GM23248 (cell line): ENCODE results near the gene SEMA5A. TPM values are rescaled to one million over a fixed set of nuclear protein-coding genes. Genes with fewer than 3 reads are reported as not detected.

Experiments used
- DNase-seq: peaks from one replicate; pipeline ENCODE4 v3.0.0-alpha.2; 2015
- H2AFZ ChIP-seq: fragments of 200-600 bp; sonication (generic); 2 replicates; pipeline ENCODE4 v1.6.1; 2016; ENCODE audit warnings: antibody characterized with exemption
- H3F3A ChIP-seq: fragments of 200-600 bp; sonication (generic); 2 replicates; pipeline ENCODE4 v1.6.1; 2016; ENCODE audit warnings: mild to moderate bottlenecking, antibody characterized with exemption, mixed run types; ENCODE audit not compliant: insufficient read depth
- H3K27ac ChIP-seq: fragments of 200-600 bp; sonication (generic); 2 replicates; pipeline ENCODE4 v1.5.1; 2016; ENCODE audit warnings: mild to moderate bottlenecking
- H3K27me3 ChIP-seq: fragments of 200-600 bp; sonication (generic); replicated peaks from 2 replicates; pipeline ENCODE4 v1.6.1; 2016; ENCODE audit warnings: mild to moderate bottlenecking; ENCODE audit not compliant: insufficient read depth
- H3K36me3 ChIP-seq: fragments of 200-600 bp; sonication (generic); 2 replicates; pipeline ENCODE4 v1.6.1; 2016; ENCODE audit warnings: low read depth, mild to moderate bottlenecking
- H3K4me1 ChIP-seq: fragments of 200-600 bp; sonication (generic); 2 replicates; pipeline ENCODE4 v1.6.1; 2016; ENCODE audit warnings: mild to moderate bottlenecking; ENCODE audit not compliant: insufficient read depth
- H3K4me2 ChIP-seq: fragments of 200-600 bp; sonication (generic); one replicate; pipeline ENCODE4 v1.6.1; 2016; ENCODE audit warnings: mild to moderate bottlenecking; ENCODE audit not compliant: unreplicated experiment
- H3K4me3 ChIP-seq: fragments of 200-600 bp; sonication (generic); 2 replicates; pipeline ENCODE4 v1.5.1; 2016; ENCODE audit warnings: mild to moderate bottlenecking
- H3K79me2 ChIP-seq: fragments of 200-600 bp; sonication (generic); 2 replicates; pipeline ENCODE4 v1.6.1; 2016; ENCODE audit warnings: mild to moderate bottlenecking; ENCODE audit not compliant: insufficient read depth
- H3K9ac ChIP-seq: fragments of 200-600 bp; sonication (generic); 2 replicates; pipeline ENCODE4 v1.6.1; 2016; ENCODE audit warnings: mild to moderate bottlenecking
- H3K9me2 ChIP-seq: fragments of 200-600 bp; sonication (generic); 2 replicates; pipeline ENCODE4 v1.6.1; 2016; ENCODE audit warnings: mixed run types, mild to moderate bottlenecking, moderate library complexity; ENCODE audit not compliant: insufficient read depth
- H3K9me3 ChIP-seq: fragments of 200-600 bp; sonication (generic); one replicate; pipeline ENCODE4 v1.6.1; 2017; ENCODE audit warnings: low read depth
- H4K20me1 ChIP-seq: fragments of 200-600 bp; sonication (generic); 2 replicates; pipeline ENCODE4 v1.6.0; 2016; ENCODE audit not compliant: insufficient read depth
- EZH2 ChIP-seq: fragments of 200-600 bp; sonication (generic); IDR thresholded peaks from 2 replicates; pipeline ENCODE4 v1.6.1; 2018; ENCODE audit warnings: antibody characterized with exemption, mild to moderate bottlenecking; ENCODE audit not compliant: insufficient read depth, poor library complexity, severe bottlenecking
- EZH2phosphoT487 ChIP-seq: fragments of 200-600 bp; sonication (generic); IDR thresholded peaks from 2 replicates; pipeline ENCODE4 v1.6.1; 2018; ENCODE audit warnings: antibody characterized with exemption, moderate library complexity, mild to moderate bottlenecking, low read depth; ENCODE audit not compliant: insufficient read depth
- WGBS, 2 experiments: methylation state at CpG; one replicate each; pipeline ENCODE4 v1.1.6; 2015 to 2017; ENCODE audit warnings: low lambda C conversion rate in 2 of 2, low coverage in 1 of 2; ENCODE audit errors: missing lambda C conversion rate in 2 of 2; 5-methylcytosine and 5-hydroxymethylcytosine counted together
- in situ Hi-C: fragments of 300-500 bp; cut with MboI; formaldehyde crosslinking; loops from 2 replicates; pipeline ENCODE4 v1.15.0; 2020
- polyA plus RNA-seq: library from polyadenylated mRNA; unstranded; fragments of >200 nt; fragmentation: Nextera tagmentation; extraction: Ambion mirVana; gene quantifications from 2 replicates; pipeline ENCODE4 v1.2.1, GENCODE V29; 2016
- total RNA-seq: library from RNA; depleted of rRNA; stranded (reverse); fragments of >200 nt; shearing (Covaris generic); gene quantifications from 2 replicates; pipeline ENCODE4 v1.2.3, GENCODE V29; 2014

Gene SEMA5A
- total and polyA plus RNA-seq, 2 experiments from 2014 or later: 33.5 to 38.2 TPM

DNA sequence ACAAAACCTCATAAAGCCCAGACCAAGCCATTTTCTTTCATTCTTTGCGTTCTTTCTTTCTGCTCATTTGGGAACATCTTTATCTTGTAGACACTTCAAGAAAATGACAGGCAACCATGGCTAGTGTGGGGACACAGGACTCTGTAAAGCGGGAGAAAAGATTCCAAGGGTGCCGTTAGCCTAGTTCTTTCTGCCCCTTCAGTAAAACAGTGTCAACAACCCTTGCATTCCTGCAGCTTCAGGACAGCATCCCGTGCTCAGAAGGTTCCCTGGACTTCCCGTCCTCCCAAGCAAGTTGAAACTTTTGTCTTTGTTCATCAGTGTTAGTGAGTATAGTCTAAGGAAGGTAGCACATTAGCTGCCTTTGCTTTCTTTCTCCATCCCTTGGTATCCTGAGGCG, 42.4 kb upstream of the SEMA5A start:
- Histone ChIP-seq H2AFZ (no peak overlapping the region), H3K36me3 (no peaks in the 10 kb centered on the region), H3K9me2 (no peaks in the 10 kb centered on the region), H3K4me1 (no peaks in the 10 kb centered on the region), H3K79me2 (no peaks in the 10 kb centered on the region), H3K4me2 (no peak overlapping the region), H3K27ac (no peak overlapping the region), H3K4me3 (no peak overlapping the region), H3F3A (no peaks in the 10 kb centered on the region), H3K9me3 (no peaks in the 10 kb centered on the region), H3K27me3 (peaks cover 21% of the 10 kb centered on the region), H3K9ac (no peak overlapping the region), H4K20me1 (no peaks in the 10 kb centered on the region)
- in situ Hi-C loops: no loop called here
- TF ChIP-seq EZH2 (no peak), EZH2phosphoT487 (no peak)
- 61 to 70% methylated on average over 6 of the region's 6 CpGs for WGBS, 2 experiments
- DNase-seq: no peak

DNA sequence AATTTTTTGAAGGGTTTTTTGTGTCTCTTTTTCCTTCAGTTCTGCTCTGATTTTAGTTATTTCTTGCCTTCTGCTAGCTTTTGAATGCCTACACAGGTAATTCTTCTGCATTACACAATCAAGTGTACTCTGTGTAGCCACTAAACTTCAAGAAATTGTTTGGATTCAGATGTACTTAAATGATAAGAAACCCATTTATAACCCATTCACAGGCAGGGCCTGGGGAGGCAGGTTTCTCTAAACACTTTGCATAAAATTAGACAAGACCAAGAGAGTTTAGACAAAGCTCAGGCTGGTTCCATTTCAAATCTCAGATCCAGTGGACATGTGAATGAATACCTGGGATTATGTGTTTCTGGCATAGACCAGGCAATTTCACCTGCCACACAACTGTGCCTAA, 41.3 kb upstream of the SEMA5A start:
- peaks cover 13% of the 10 kb centered on the region; the same call in 1 of the 2 replicates for H3K27me3 ChIP-seq
- H3K9me3 ChIP-seq: no peaks in the 10 kb centered on the region
- H3F3A ChIP-seq: peaks cover 9% of the 10 kb centered on the region; the same call in 1 of the 2 replicates
- H3K4me1 ChIP-seq: no peaks in the 10 kb centered on the region
- no peaks in the 10 kb centered on the region for H3K36me3 ChIP-seq
- DNase-seq: no peak
- H3K79me2 ChIP-seq: no peaks in the 10 kb centered on the region
- no peak overlapping the region for H2AFZ ChIP-seq
- in situ Hi-C loops: no loop called here
- H3K4me3 ChIP-seq: no peak overlapping the region
- TF ChIP-seq EZH2 (no peak), EZH2phosphoT487 (no peak)
- no peak overlapping the region for H3K9ac ChIP-seq
- H3K4me2 ChIP-seq: no peak overlapping the region
- no peak overlapping the region for H3K27ac ChIP-seq
- no peaks in the 10 kb centered on the region for H3K9me2 ChIP-seq
- no peaks in the 10 kb centered on the region for H4K20me1 ChIP-seq

DNA sequence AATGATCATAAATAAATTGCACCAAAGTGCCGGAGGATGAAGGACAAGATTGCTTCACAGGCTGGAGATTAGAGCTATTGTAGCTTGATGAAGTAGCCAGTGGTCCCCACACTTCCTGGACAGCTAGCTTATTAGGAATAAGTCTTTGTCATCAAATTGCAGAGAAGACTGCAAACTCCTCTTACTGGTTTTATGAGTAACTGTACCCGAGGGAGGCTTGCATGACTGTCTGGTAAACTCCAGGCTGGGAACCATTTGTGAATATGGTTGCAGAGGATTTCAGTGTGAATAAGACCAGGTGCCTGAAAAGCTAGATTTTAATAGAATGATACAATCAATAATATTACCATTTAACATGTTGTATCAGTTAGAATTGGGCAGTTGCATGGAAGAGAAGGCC, 36.5 kb upstream of the SEMA5A start:
- in situ Hi-C loops: no loop called here
- WGBS, 2 experiments: 15 to 25% methylated on average over 2 of the region's 2 CpGs
- H3K27me3 ChIP-seq: no peaks in the 10 kb centered on the region
- no peaks in the 10 kb centered on the region for H3K9me2 ChIP-seq
- TF ChIP-seq EZH2 (no peak), EZH2phosphoT487 (no peak)
- H3F3A ChIP-seq: peaks cover 10% of the 10 kb centered on the region; the same call in 1 of the 2 replicates
- H3K9me3 ChIP-seq: no peaks in the 10 kb centered on the region
- H3K36me3 ChIP-seq: no peaks in the 10 kb centered on the region
- H3K4me1 ChIP-seq: no peaks in the 10 kb centered on the region
- H3K9ac ChIP-seq: no peak overlapping the region
- no peaks in the 10 kb centered on the region for H4K20me1 ChIP-seq
- no peak overlapping the region for H3K4me2 ChIP-seq
- no peaks in the 10 kb centered on the region for H3K79me2 ChIP-seq
- no peak overlapping the region for H3K27ac ChIP-seq
- H2AFZ ChIP-seq: no peak overlapping the region
- no peak overlapping the region for H3K4me3 ChIP-seq
- peak; percentile 62 for DNase-seq

DNA sequence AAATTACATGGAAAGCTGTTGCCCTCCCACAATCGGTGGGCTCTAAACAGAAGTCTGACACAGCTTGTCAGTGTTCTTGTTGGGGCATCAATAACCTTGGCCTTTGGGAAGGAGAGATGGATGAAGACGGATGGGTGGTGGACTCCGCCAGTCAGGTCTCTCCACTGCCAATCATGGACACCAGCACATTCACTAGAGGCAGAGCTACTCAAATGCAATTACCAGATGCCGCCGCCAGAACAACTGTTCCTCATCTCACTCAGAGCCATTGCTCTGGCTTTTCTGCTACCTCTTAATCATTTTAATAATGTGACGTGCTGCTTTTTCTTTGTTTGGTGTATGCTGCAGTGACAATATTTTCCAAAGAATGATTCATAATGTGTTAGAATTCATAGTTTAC, 27.9 kb upstream of the SEMA5A start:
- H3K9ac ChIP-seq: no peak overlapping the region

DNA sequence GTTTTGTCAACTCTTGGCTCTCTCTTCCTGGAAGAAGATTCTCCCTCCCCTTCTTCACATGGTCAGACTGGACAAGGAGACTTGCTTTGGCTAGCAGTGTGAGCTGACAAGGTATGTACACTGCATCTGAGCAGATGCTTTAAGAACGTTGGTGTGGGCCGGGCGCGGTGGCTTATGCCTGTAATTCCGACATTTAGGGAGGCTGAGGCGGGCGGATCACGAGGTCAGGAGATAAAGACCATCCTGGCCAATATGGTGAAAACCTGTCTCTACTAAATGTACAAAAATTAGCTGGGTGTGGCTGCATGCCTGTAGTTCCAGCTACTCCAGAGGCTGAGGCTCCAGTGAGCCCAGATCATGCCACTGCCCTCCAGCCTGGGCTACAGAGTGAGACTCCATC, 26.4 kb upstream of the SEMA5A start:
- H3K9me2 ChIP-seq: no peaks in the 10 kb centered on the region
- no peak overlapping the region for H3K4me2 ChIP-seq
- H3K9ac ChIP-seq: no peak overlapping the region
- TF ChIP-seq EZH2phosphoT487: no peak
- no peak for TF ChIP-seq EZH2
- H3K27me3 ChIP-seq: peaks cover 12% of the 10 kb centered on the region; the same call in 1 of the 2 replicates
- in situ Hi-C loops: no loop called here
- no peaks in the 10 kb centered on the region for H3K4me1 ChIP-seq
- H3K27ac ChIP-seq: no peak overlapping the region
- no peak overlapping the region for H2AFZ ChIP-seq
- no peak overlapping the region for H3K4me3 ChIP-seq
- DNase-seq: no peak
- WGBS, 2 experiments: 84 to 85% methylated on average over 8 of the region's 8 CpGs
- no peaks in the 10 kb centered on the region for H4K20me1 ChIP-seq
- no peaks in the 10 kb centered on the region for H3K36me3 ChIP-seq
- H3K79me2 ChIP-seq: no peaks in the 10 kb centered on the region
- no peaks in the 10 kb centered on the region for H3F3A ChIP-seq
- no peaks in the 10 kb centered on the region for H3K9me3 ChIP-seq

More for the DNA sequence above, 27.9 kb upstream of the SEMA5A start:
- H3K27me3 ChIP-seq: peaks cover 8% of the 10 kb centered on the region; the same call in 1 of the 2 replicates
- in situ Hi-C loops: no loop called here
- WGBS, 2 experiments: 72 to 75% methylated on average over 6 of the region's 6 CpGs
- no peak overlapping the region for H3K4me2 ChIP-seq
- no peak overlapping the region for H2AFZ ChIP-seq
- H3K27ac ChIP-seq: no peak overlapping the region
- no peaks in the 10 kb centered on the region for H3K9me3 ChIP-seq
- H3K4me3 ChIP-seq: no peak overlapping the region
- no peaks in the 10 kb centered on the region for H3K9me2 ChIP-seq
- no peak for DNase-seq
- TF ChIP-seq EZH2 (no peak), EZH2phosphoT487 (no peak)
- H3K4me1 ChIP-seq: no peaks in the 10 kb centered on the region
- H3K36me3 ChIP-seq: no peaks in the 10 kb centered on the region
- H4K20me1 ChIP-seq: no peaks in the 10 kb centered on the region
- H3K79me2 ChIP-seq: no peaks in the 10 kb centered on the region
- no peaks in the 10 kb centered on the region for H3F3A ChIP-seq
